Measurements from ENCODE around the gene ZBTB17.

Gene ZBTB17

GRCh38 chr1:15992582-15993500, 16.9 kb upstream of the ZBTB17 start:
- H3K27ac ChIP-seq: no peak overlapping the region
- TF ChIP-seq, protein P1, sequence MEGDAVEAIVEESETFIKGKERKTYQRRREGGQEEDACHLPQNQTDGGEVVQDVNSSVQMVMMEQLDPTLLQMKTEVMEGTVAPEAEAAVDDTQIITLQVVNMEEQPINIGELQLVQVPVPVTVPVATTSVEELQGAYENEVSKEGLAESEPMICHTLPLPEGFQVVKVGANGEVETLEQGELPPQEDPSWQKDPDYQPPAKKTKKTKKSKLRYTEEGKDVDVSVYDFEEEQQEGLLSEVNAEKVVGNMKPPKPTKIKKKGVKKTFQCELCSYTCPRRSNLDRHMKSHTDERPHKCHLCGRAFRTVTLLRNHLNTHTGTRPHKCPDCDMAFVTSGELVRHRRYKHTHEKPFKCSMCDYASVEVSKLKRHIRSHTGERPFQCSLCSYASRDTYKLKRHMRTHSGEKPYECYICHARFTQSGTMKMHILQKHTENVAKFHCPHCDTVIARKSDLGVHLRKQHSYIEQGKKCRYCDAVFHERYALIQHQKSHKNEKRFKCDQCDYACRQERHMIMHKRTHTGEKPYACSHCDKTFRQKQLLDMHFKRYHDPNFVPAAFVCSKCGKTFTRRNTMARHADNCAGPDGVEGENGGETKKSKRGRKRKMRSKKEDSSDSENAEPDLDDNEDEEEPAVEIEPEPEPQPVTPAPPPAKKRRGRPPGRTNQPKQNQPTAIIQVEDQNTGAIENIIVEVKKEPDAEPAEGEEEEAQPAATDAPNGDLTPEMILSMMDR (IDR thresholded peaks at IDR 0.05): no peak
- TF ChIP-seq ZFX (IDR thresholded peaks at IDR 0.05; ENCODE audit: borderline replicate concordance): no peak

- TF ChIP-seq, protein P1 (IDR thresholded peaks at IDR 0.05): no peak
- TF ChIP-seq ZFX (IDR thresholded peaks at IDR 0.05; ENCODE audit: borderline replicate concordance): no peak
- H3K27ac ChIP-seq: no peak overlapping the region
Observed at GRCh38 chr1:15992187-15992553, 16.3 kb upstream of the ZBTB17 start.

DNA sequence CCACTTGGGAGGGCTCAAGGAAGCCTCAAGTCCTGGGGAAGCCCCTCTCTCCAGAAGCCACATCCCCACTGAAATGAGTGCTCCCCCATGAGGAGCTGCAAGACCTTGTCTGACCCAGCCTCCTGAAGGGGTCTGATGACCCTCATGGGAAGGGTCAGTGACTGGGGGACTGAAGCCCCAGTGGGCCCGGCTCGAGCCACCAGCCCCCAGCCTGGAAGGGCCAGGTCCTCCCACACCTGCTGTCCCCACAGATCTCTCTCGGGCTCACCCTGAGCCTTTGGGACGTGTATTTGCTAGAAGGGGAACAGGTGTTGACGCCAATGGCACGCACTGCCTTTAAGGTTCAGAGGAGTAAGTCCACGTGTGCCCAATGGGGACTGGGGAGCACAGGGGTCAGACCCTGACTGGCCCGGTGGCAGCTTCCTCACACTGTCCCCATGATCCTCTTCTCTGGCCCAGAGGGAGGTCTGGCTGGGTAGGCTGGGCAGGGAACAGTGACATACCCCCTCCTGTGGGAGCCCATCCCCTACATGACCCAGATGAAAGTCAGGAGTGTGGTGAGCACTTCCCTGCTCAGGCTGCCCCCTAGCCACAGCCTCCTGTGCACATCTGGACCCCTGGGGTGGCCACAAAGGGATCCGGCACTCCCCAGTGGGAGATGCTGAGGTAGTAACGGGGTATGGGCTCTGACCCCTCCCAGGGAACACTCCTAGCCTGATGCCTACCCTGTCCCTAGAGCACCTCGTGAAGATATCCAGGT, 15.7 kb upstream of the ZBTB17 start:
- TF ChIP-seq ZFX (IDR thresholded peaks at IDR 0.05; ENCODE audit: borderline replicate concordance): no peak
- TF ChIP-seq, protein P1 (IDR thresholded peaks at IDR 0.05): no peak
- no peak overlapping the region for H3K27ac ChIP-seq

DNA sequence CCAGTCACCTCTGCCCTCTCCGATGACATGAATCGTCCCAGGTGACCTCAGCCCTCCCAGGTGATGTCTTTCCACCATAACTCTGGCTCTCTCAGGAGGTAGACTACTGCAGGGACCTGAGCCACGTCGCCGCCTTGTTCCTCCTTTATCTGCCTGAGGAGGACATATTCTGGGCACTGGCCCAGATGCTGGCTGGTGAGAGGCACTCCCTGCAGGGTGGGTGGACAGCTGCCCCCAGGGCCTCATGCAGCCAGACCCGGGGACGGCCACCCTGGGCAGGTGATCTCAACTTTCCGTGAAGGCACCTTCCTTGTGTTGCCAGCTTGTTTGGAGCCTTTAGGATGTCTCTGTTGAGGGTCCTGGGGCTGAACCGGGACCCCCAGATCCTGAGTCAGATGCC, 13.9 kb upstream of the ZBTB17 start:
- TF ChIP-seq, protein P1 (IDR thresholded peaks at IDR 0.05): no peak
- no peak for TF ChIP-seq ZFX (IDR thresholded peaks at IDR 0.05; ENCODE audit: borderline replicate concordance)
- no peak overlapping the region for H3K27ac ChIP-seq

DNA sequence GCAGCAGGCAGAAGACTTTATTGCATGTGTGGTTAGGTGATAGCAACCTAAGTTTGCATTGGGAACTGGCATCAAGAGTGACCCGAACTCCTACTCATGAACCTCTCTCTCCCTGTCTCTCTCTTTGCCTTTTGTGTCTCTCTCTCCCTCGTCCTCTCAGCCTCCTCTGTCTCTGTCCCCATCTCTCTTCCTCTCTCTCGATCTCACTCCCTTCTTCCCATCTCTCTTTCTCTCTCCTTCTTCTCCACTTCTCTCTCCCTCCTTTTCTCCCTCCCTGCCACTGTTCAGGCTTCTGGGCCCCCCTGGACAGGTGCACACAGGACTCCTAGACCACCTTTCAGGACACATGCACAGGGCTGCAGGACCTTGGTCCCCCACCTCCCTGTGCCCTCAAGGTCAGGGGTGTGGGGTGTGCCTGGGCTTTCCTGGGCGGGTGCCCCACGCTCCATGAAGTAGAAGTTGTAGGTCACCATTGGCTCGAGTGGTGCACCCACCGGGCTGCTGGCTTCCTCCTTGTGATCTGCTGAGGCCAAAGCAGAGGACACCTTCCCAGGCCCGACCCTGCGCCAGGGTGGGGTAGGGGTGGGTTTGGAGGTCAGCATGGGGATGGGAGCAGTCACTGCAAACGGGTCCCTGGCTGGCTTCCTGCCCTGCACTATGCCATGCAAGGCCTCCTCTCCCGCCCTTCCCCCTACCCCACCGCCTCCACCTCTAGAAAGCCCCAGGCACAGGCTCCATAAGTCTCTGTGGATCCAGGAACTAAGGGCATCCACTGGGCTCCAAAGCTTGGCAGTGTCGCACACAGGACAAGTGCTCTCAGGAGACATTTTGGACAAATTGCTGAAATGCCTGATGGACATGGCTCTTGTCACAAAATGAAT, 13.2 kb upstream of the ZBTB17 start:
- TF ChIP-seq ZFX (IDR thresholded peaks at IDR 0.05; ENCODE audit: borderline replicate concordance): no peak
- TF ChIP-seq, protein P1 (IDR thresholded peaks at IDR 0.05): no peak
- H3K27ac ChIP-seq: no peak overlapping the region

DNA sequence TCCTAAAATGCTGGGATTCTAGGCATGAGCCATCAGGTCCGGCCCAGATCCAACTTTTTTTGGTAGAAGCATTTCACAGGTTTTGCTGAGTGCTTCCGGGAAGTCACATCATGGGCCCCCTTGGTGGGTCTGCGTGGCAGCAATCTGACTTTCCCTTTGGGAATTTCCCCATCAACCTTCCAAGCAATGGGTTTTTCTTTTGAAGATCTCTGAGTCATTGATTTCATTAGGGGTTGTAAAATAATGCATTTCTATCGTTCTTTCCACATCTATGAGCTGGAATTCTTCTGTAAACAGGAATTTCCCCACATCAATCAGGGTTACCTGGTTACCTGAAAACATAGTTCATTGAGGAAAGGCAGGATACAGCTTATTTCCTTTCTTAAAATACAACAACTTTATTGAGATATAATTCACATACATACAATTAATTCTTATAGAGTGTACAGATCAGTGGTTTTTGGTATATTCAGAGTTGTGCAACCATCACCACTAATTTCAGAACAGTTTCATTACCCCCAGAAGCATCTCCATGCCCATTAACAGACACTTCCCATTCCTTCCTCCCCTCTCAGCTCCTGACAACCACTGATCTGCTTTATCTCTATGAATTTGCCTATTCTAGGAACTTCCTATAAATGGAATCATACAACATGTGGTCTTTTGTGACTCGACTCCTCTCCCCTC, 9.9 kb upstream of the ZBTB17 start:
- H3K27ac ChIP-seq: no peak overlapping the region
- no peak for TF ChIP-seq ZFX (IDR thresholded peaks at IDR 0.05; ENCODE audit: borderline replicate concordance)
- TF ChIP-seq, protein P1 (IDR thresholded peaks at IDR 0.05): no peak
